SK-N-SH (cell line): ENCODE results near the gene ANKDD1A. TPM values are rescaled to one million over a fixed set of nuclear protein-coding genes. Genes with fewer than 3 reads are reported as not detected.
A peak's percentile ranks its signal among the peaks of the same experiment; 100 is the strongest.

Experiments used
- CTCF ChIA-PET: fragments of 300-600, 350-600 bp; formaldehyde crosslinking; extraction: SDS; loops from one replicate; lab custom pipeline; 2021; lab: Yijun Ruan, JAX
- POLR2A ChIA-PET: fragments of 350-600 bp; sonication (Branson Sonifier 250); formaldehyde crosslinking; extraction: SDS; loops from one replicate; lab custom pipeline; 2020; ENCODE audit warnings: antibody characterized with exemption, inconsistent platforms; lab: Yijun Ruan, JAX
- DNase-seq: peaks from one replicate; pipeline ENCODE4 v3.0.0; 2012
- H2AFZ ChIP-seq: fragments of 200-600 bp; sonication (generic); 2 replicates; pipeline ENCODE4 v1.8.1; 2016; ENCODE audit warnings: antibody characterized with exemption, mild to moderate bottlenecking, low read depth
- H3F3A ChIP-seq: fragments of 200-600 bp; sonication (generic); replicated peaks from 2 replicates; pipeline ENCODE3; 2016; ENCODE audit warnings: antibody characterized with exemption, mild to moderate bottlenecking; ENCODE audit not compliant: insufficient read depth
- H3K27ac ChIP-seq, 2 experiments: fragments of 200-500 bp in 1 of 2; fragments of 200-600 bp in 1 of 2; sonication (Bioruptor generic) in 1 of 2; sonication (generic), shearing (Covaris generic) in 1 of 2; 2 replicates each; pipeline versions ENCODE4 v1.5.1 to v1.6.1; 2014 to 2016; ENCODE audit warnings: low read depth in 2 of 2, inconsistent platforms in 1 of 2, low read length in 1 of 2, mild to moderate bottlenecking in 1 of 2, mixed read lengths in 1 of 2
- H3K27me3 ChIP-seq: fragments of 200-600 bp; sonication (generic), shearing (Covaris generic); 2 replicates; pipeline ENCODE4 v1.6.1; 2016; ENCODE audit warnings: mixed run types; ENCODE audit not compliant: insufficient read depth
- H3K36me3 ChIP-seq, 2 experiments: fragments of 200-500 bp in 1 of 2; fragments of 200-600 bp in 1 of 2; sonication (Bioruptor generic) in 1 of 2; sonication (generic) in 1 of 2; replicated peaks in 1 of 2; 2 replicates each; pipeline versions ENCODE3 to v1.5.1; 2014 to 2016; ENCODE audit warnings: low read length in 1 of 2, mild to moderate bottlenecking in 1 of 2; ENCODE audit not compliant: insufficient read depth in 2 of 2, control insufficient read depth in 1 of 2
- H3K4me1 ChIP-seq, 2 experiments: fragments of 200-500 bp in 1 of 2; fragments of 200-600 bp in 1 of 2; sonication (Bioruptor generic) in 1 of 2; sonication (generic), shearing (Covaris generic) in 1 of 2; 2 replicates each; pipeline versions ENCODE4 v1.5.1 to v1.6.1; 2014 to 2016; ENCODE audit warnings: low read depth in 1 of 2, low read length in 1 of 2, mixed run types in 1 of 2; ENCODE audit not compliant: insufficient read depth in 2 of 2, control insufficient read depth in 1 of 2
- H3K4me2 ChIP-seq: fragments of 200-600 bp; sonication (generic), shearing (Covaris generic); 2 replicates; pipeline ENCODE4 v1.6.1; 2017; ENCODE audit warnings: mixed run types
- H3K4me3 ChIP-seq, 2 experiments: fragments of 200-500 bp in 1 of 2; fragments of 200-600 bp in 1 of 2; sonication (Bioruptor generic) in 1 of 2; sonication (generic), shearing (Covaris generic) in 1 of 2; 2 replicates each; pipeline versions ENCODE4 v1.5.1 to v1.8.1; 2014 to 2016; ENCODE audit warnings: low read depth in 2 of 2, inconsistent platforms in 1 of 2, low read length in 1 of 2, mild to moderate bottlenecking in 1 of 2, mixed read lengths in 1 of 2, moderate library complexity in 1 of 2
- H3K79me2 ChIP-seq: fragments of 200-600 bp; sonication (generic); 2 replicates; pipeline ENCODE4 v1.8.1; 2017; ENCODE audit warnings: mild to moderate bottlenecking; ENCODE audit not compliant: insufficient read depth
- H3K9ac ChIP-seq: fragments of 200-600 bp; sonication (generic); 2 replicates; pipeline ENCODE4 v1.6.1; 2017; ENCODE audit warnings: mixed run types
- H3K9me2 ChIP-seq: fragments of 200-600 bp; sonication (generic); 2 replicates; pipeline ENCODE4 v1.6.1; 2017; ENCODE audit warnings: mixed run types
- H3K9me3 ChIP-seq: fragments of 200-600 bp; sonication (generic); 2 replicates; pipeline ENCODE4 v1.6.1; 2017; ENCODE audit warnings: mixed run types, mild to moderate bottlenecking, moderate library complexity
- H4K20me1 ChIP-seq: fragments of 200-600 bp; sonication (generic); 2 replicates; pipeline ENCODE4 v1.6.1; 2017; ENCODE audit warnings: mild to moderate bottlenecking, mixed run types; ENCODE audit not compliant: insufficient read depth
- CHD2 ChIP-seq: fragments of 150-350 bp; IDR thresholded peaks from 2 replicates; pipeline ENCODE4 v1.6.1; 2018; ENCODE audit warnings: low read length; ENCODE audit not compliant: partially characterized antibody
- EP300 ChIP-seq, 2 experiments: IDR thresholded peaks; 2 replicates each; pipeline versions ENCODE4 v1.4.0 to v1.6.1; 2012; ENCODE audit warnings: borderline replicate concordance in 1 of 2, low read depth in 1 of 2, low read length in 1 of 2
- EZH2phosphoT487 ChIP-seq: fragments of 200-600 bp; sonication (generic); IDR thresholded peaks from 2 replicates; pipeline ENCODE4 v1.6.1; 2017; ENCODE audit warnings: low read depth, mixed run types, mild to moderate bottlenecking, antibody characterized with exemption, moderate library complexity, borderline replicate concordance
- FOSL2 ChIP-seq: IDR thresholded peaks from 2 replicates; pipeline ENCODE4 v1.4.0; 2012; ENCODE audit warnings: low read depth, mild to moderate bottlenecking, moderate library complexity, borderline replicate concordance
- GATA2 ChIP-seq: sonication (generic); formaldehyde crosslinking; IDR thresholded peaks from 2 replicates; pipeline ENCODE4 v1.5.0; 2020; ENCODE audit warnings: mild to moderate bottlenecking, missing genetic modification reagents
- JUND ChIP-seq: IDR thresholded peaks from 2 replicates; pipeline ENCODE4 v1.4.0; 2012
- MAX ChIP-seq: IDR thresholded peaks from 2 replicates; pipeline ENCODE4 v1.4.0; 2012; ENCODE audit warnings: low read depth
- NFIC ChIP-seq: IDR thresholded peaks from 2 replicates; pipeline ENCODE4 v1.4.0; 2012; ENCODE audit warnings: borderline replicate concordance
- PBX3 ChIP-seq: IDR thresholded peaks from 2 replicates; pipeline ENCODE4; 2012
- RCOR1 ChIP-seq: fragments of 150-350 bp; IDR thresholded peaks from 2 replicates; pipeline ENCODE4 v1.6.1; 2017; ENCODE audit warnings: antibody characterized with exemption, low read length
- RXRA ChIP-seq: IDR thresholded peaks from 2 replicates; pipeline ENCODE4 v1.4.0; 2012; ENCODE audit warnings: low read depth, mild to moderate bottlenecking, borderline replicate concordance
- TAF1 ChIP-seq: IDR thresholded peaks from 2 replicates; pipeline ENCODE4 v1.6.1; 2012; ENCODE audit warnings: low read depth, mild to moderate bottlenecking, low read length, moderate library complexity, borderline replicate concordance
- TCF12 ChIP-seq: IDR thresholded peaks from 2 replicates; pipeline ENCODE4 v1.4.0; 2012
- TEAD4 ChIP-seq: IDR thresholded peaks from 2 replicates; pipeline ENCODE4 v1.4.0; 2012; ENCODE audit warnings: mild to moderate bottlenecking, borderline replicate concordance; ENCODE audit not compliant: insufficient read depth
- WGBS: methylation state at CpG from one replicate; pipeline ENCODE4 v1.1.6; 2017; ENCODE audit warnings: low lambda C conversion rate; 5-methylcytosine and 5-hydroxymethylcytosine counted together
- polyA plus RNA-seq, 3 experiments: library from polyadenylated mRNA; depleted of rRNA; stranded (reverse); fragments of >200 nt; gene quantifications; 2 replicates each; pipeline ENCODE4 v1.2.3, GENCODE V29; 2012
- TF ChIP-seq, protein P1 (sequence below): IDR thresholded peaks from 2 replicates; pipeline ENCODE4 v1.4.0; 2012; ENCODE audit warnings: low read depth, borderline replicate concordance
- TF ChIP-seq, protein P2 (sequence below): fragments of 150-350 bp; IDR thresholded peaks from 2 replicates; pipeline ENCODE4 v1.6.1; 2017; ENCODE audit warnings: antibody characterized with exemption, low read length, low read depth, borderline replicate concordance

ANKDD1A gene
- polyA plus RNA-seq, 1 of the 3 experiments (the other 2 are of a cell fraction), result 8.6 TPM

DNA sequence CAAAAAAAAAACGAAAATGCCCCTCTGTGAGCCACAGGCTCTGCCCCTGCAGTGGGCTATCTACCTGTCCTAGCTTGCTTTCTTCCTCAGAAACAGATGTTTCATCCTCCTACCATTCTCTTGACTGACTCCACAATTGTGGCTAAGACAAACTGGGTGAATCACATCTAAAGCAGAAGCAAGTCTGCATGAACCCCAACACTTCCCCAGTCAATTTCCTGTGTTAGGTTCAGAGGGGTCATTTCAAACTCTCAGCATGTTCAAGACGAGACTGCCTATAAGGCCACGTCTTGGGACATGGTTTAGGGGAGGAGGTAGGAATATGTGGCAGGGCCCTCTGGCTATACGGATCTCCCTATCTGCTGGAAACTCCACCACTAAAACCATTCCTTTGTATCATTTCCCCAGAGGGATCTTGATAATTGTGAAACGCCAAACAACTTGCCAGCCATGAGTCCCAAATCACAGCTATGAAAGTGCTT lies 28.6 kb upstream of the ANKDD1A start:
- ChIA-PET CTCF (no interaction called here), POLR2A (no interaction called here)
- H3K9me3 ChIP-seq, result no peaks in the 10 kb centered on the region
- H3K4me1 ChIP-seq, result peaks cover 9 to 23% of the 10 kb centered on the region in 2 experiments; a peak in 3 of 4 replicates
- H3K79me2 ChIP-seq, result no peaks in the 10 kb centered on the region
- no peak overlapping the region for H3K9ac ChIP-seq
- no peaks in the 10 kb centered on the region for H4K20me1 ChIP-seq
- H2AFZ ChIP-seq, result no peak overlapping the region
- TF ChIP-seq FOSL2, result no peak
- TF ChIP-seq, protein P1, sequence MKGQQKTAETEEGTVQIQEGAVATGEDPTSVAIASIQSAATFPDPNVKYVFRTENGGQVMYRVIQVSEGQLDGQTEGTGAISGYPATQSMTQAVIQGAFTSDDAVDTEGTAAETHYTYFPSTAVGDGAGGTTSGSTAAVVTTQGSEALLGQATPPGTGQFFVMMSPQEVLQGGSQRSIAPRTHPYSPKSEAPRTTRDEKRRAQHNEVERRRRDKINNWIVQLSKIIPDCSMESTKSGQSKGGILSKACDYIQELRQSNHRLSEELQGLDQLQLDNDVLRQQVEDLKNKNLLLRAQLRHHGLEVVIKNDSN, result no peak
- TF ChIP-seq, protein P2, sequence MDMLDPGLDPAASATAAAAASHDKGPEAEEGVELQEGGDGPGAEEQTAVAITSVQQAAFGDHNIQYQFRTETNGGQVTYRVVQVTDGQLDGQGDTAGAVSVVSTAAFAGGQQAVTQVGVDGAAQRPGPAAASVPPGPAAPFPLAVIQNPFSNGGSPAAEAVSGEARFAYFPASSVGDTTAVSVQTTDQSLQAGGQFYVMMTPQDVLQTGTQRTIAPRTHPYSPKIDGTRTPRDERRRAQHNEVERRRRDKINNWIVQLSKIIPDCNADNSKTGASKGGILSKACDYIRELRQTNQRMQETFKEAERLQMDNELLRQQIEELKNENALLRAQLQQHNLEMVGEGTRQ, result no peak
- no peak for TF ChIP-seq EZH2phosphoT487
- no peak for TF ChIP-seq RCOR1
- TF ChIP-seq, all 33 proteins: peak for 0
- H3K27me3 ChIP-seq, result no peaks in the 10 kb centered on the region
- H3K27ac ChIP-seq, result peak overlapping the region in 1 of 2 experiments; percentile 53; a peak in 2 of 4 replicates
- H3K4me2 ChIP-seq, result no peak overlapping the region
- H3F3A ChIP-seq, result peaks cover 7% of the 10 kb centered on the region
- 79% methylated on average over 5 of the region's 5 CpGs for WGBS
- H3K9me2 ChIP-seq, result no peaks in the 10 kb centered on the region
- DNase-seq, result no peak
- no peaks in the 10 kb centered on the region for H3K36me3 ChIP-seq
- no peak overlapping the region for H3K4me3 ChIP-seq

GRCh38 chr15:64883997-64884511 lies 27.6 kb upstream of the ANKDD1A start:
- WGBS, result 27% methylated on average over 10 of the region's 10 CpGs
- H2AFZ ChIP-seq, result peak overlapping the region; percentile 20; the same call in 1 of the 2 replicates
- 0 out of 2 replicates have a peak overlapping the region, but pooled peaks have one; percentile 29 for H3K4me2 ChIP-seq
- no peaks in the 10 kb centered on the region for H4K20me1 ChIP-seq
- no peaks in the 10 kb centered on the region for H3K9me2 ChIP-seq
- POLR2A ChIA-PET, result no interaction called here
- H3K9me3 ChIP-seq, result no peaks in the 10 kb centered on the region
- DNase-seq, result peak; percentile 58
- no peak overlapping the region for H3K4me3 ChIP-seq
- H3K27ac ChIP-seq, result peak overlapping the region in 1 of 2 experiments; percentile 53; a peak in 2 of 4 replicates
- no peaks in the 10 kb centered on the region for H3K36me3 ChIP-seq
- no peaks in the 10 kb centered on the region for H3K79me2 ChIP-seq
- no peaks in the 10 kb centered on the region for H3K27me3 ChIP-seq
- peaks cover 9 to 23% of the 10 kb centered on the region in 2 experiments; a peak in 3 of 4 replicates for H3K4me1 ChIP-seq
- peaks cover 7% of the 10 kb centered on the region for H3F3A ChIP-seq
- TF ChIP-seq CHD2, result no peak
- TF ChIP-seq, protein P1, result 0 out of 2 replicates have a peak, but pooled peaks have one; percentile 13
- TF ChIP-seq RXRA, result peak; percentile 67; the same call in 1 of the 2 replicates
- peak; percentile 74; the same call in 1 of the 2 replicates for TF ChIP-seq MAX
- peak; percentile 74 for TF ChIP-seq PBX3
- TF ChIP-seq TEAD4, result no peak
- peak in 1 of 2 experiments; percentile 21; a peak in 1 of 4 replicates for TF ChIP-seq EP300 (IDR thresholded peaks at IDR 0.05; ENCODE audit: borderline replicate concordance in 1 of 2, low read depth in 1 of 2, low read length in 1 of 2)
- TF ChIP-seq FOSL2, result peak; percentile 47; the same call in 1 of the 2 replicates
- TF ChIP-seq JUND, result peak; percentile 19; the same call in 1 of the 2 replicates
- TF ChIP-seq TAF1, result no peak
- TF ChIP-seq GATA2, result no peak
- peak; percentile 84 for TF ChIP-seq NFIC
- peak; percentile 40; the same call in 1 of the 2 replicates for TF ChIP-seq TCF12
- CTCF ChIA-PET, result no interaction called here
- no peak overlapping the region; the same call in 1 of the 2 replicates for H3K9ac ChIP-seq
